GM13977 (cell line): Measurements from ENCODE around the gene GTF2A1L.

Experiments
- DNase-seq: peaks from one replicate; pipeline ENCODE4 v3.0.0; 2012; ENCODE audit warnings: low spot score
- CTCF ChIP-seq: IDR thresholded peaks from 2 replicates; pipeline ENCODE4 v1.5.1; 2012; ENCODE audit warnings: mild to moderate bottlenecking, control low read depth; ENCODE audit not compliant: insufficient read depth; ENCODE audit errors: extremely low read depth, missing control alignments
- in situ Hi-C: fragments of 300-500 bp; cut with MboI; formaldehyde crosslinking; loops from one replicate; pipeline ENCODE4 v1.12.0; 2022; ENCODE audit warnings: low sequenced_read_pairs, low pct_unique_long_range_greater_than_20kb, mixed read lengths, inconsistent platforms; ENCODE audit not compliant: unreplicated experiment

Gene GTF2A1L

GRCh38 chr2:48668992-48669391 is 51.3 kb downstream of the GTF2A1L start:
- no peak for DNase-seq
- in situ Hi-C loops: no loop called here
- TF ChIP-seq CTCF: no peak

- TF ChIP-seq CTCF: no peak
- no peak for DNase-seq
- in situ Hi-C loops: no loop called here
These were observed 55.9 kb downstream of the GTF2A1L start for GRCh38 chr2:48673581-48673980.

GRCh38 chr2:48674933-48675332 is 57.3 kb downstream of the GTF2A1L start:
- TF ChIP-seq CTCF: no peak
- in situ Hi-C loops: no loop called here
- DNase-seq: no peak

GRCh38 chr2:48677450-48677849 is 59.8 kb downstream of the GTF2A1L start:
- no peak for DNase-seq
- in situ Hi-C loops: no loop called here
- no peak for TF ChIP-seq CTCF

- DNase-seq: no peak
- in situ Hi-C loops: no loop called here
- TF ChIP-seq CTCF: no peak
These were observed 67.5 kb downstream of the GTF2A1L start for GRCh38 chr2:48685126-48685525.

- in situ Hi-C loops: no loop called here
- TF ChIP-seq CTCF: no peak
- no peak for DNase-seq
These were observed 74.5 kb downstream of the GTF2A1L start for GRCh38 chr2:48691935-48692691.
